GM12891 (cell line): Measurements from ENCODE around the gene KCNMA1.

ENCODE experiments used
- POLR2A ChIP-seq: IDR thresholded peaks from 2 replicates; pipeline ENCODE4 v1.6.1; 2011; ENCODE audit warnings: low read depth, low read length, control low read depth
- POLR2AphosphoS5 ChIP-seq: IDR thresholded peaks from 2 replicates; pipeline ENCODE4 v1.6.1; 2011; ENCODE audit warnings: low read depth, low read length, control low read depth

DNA sequence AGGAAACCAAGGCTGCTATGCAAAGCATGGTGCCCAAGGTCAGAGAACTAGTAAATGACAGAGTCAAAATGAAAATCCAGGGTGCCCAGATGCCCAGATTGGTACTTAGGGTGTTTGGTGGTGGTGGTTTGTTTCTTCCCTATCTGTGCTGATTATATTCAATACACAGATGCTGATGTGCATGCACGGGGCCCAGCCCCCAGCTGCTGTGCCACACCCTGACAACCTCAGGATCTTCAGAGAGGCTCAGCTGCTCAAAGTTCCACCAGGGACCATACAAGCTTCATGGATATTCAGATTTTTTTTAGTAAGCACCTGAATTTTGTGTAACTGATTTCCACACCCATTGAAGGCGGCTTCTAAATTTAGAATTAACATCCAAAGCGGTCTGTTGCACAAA lies 75.6 kb downstream of the KCNMA1 start:
- TF ChIP-seq POLR2A (no peak), POLR2AphosphoS5 (no peak)
